Measurements from ENCODE around the gene RAPGEF6. TPM values are rescaled to one million over a fixed set of nuclear protein-coding genes. Genes with fewer than 3 reads are reported as not detected.

RAPGEF6 gene
- total RNA-seq, 6 experiments from 2014 or later: 3.7 to 9.1 (median 7.6) TPM

GRCh38 chr5:131460867-131461572, 174.0 kb downstream of the RAPGEF6 start:
- no peak overlapping the region for H3K4me3 ChIP-seq
- no peaks in the 10 kb centered on the region for H3K4me1 ChIP-seq
- peak in 1 of 4 donors; percentile 42 for ATAC-seq
- 89% methylated on average over 3 of the region's 3 CpGs for WGBS (ENCODE audit: insufficient coverage, low coverage, low lambda C conversion rate, missing lambda C conversion rate)
- no peaks in the 10 kb centered on the region for H3K9me3 ChIP-seq
- no peak overlapping the region for H3K27ac ChIP-seq
- no peak for DNase-seq
- intact Hi-C loops (cut with DNase I): no loop called here
- H3K36me3 ChIP-seq: no peaks in the 10 kb centered on the region
- no peaks in the 10 kb centered on the region for H3K27me3 ChIP-seq
- TF ChIP-seq POLR2A (IDR thresholded peaks at IDR 0.05) (no peak), CTCF (IDR thresholded peaks at IDR 0.05) (no peak)

- H3K9me3 ChIP-seq: no peaks in the 10 kb centered on the region
- no peaks in the 10 kb centered on the region for H3K4me1 ChIP-seq
- ATAC-seq (no peak), DNase-seq (no peak)
- peaks cover 0 to under 1% (median 0%) of the 10 kb centered on the region in 4 donors for H3K36me3 ChIP-seq
- TF ChIP-seq POLR2A (IDR thresholded peaks at IDR 0.05): no peak
- TF ChIP-seq CTCF (IDR thresholded peaks at IDR 0.05): no peak
- H3K27ac ChIP-seq: no peak overlapping the region
- H3K27me3 ChIP-seq: no peaks in the 10 kb centered on the region
- H3K4me3 ChIP-seq: no peak overlapping the region
- WGBS (ENCODE audit: insufficient coverage, low coverage, low lambda C conversion rate, missing lambda C conversion rate): 100% methylated on average over 1 of the region's 1 CpG
- intact Hi-C loops (cut with DNase I): no loop called here
Observed at GRCh38 chr5:131460133-131460532, 174.9 kb downstream of the RAPGEF6 start.

GRCh38 chr5:131459216-131459615, 175.8 kb downstream of the RAPGEF6 start:
- TF ChIP-seq CTCF (IDR thresholded peaks at IDR 0.05): no peak
- Histone ChIP-seq H3K4me3 (no peak overlapping the region), H3K27me3 (no peaks in the 10 kb centered on the region), H3K9me3 (no peaks in the 10 kb centered on the region), H3K36me3 (peaks cover 0 to 4% (median 0%) of the 10 kb centered on the region in 4 donors), H3K4me1 (no peaks in the 10 kb centered on the region), H3K27ac (no peak overlapping the region)
- intact Hi-C loops (cut with DNase I): no loop called here
- DNase-seq (no peak), ATAC-seq (no peak)

GRCh38 chr5:131457193-131457592, 177.8 kb downstream of the RAPGEF6 start:
- TF ChIP-seq POLR2A (IDR thresholded peaks at IDR 0.05): no peak
- TF ChIP-seq CTCF (IDR thresholded peaks at IDR 0.05): no peak
- Histone ChIP-seq H3K4me3 (no peak overlapping the region), H3K36me3 (peaks cover 0 to 4% (median 2%) of the 10 kb centered on the region in 4 donors), H3K27me3 (no peaks in the 10 kb centered on the region), H3K4me1 (no peaks in the 10 kb centered on the region), H3K9me3 (no peaks in the 10 kb centered on the region), H3K27ac (no peak overlapping the region)
- no CpG with 5 or more reads among the region's 1 CpG for WGBS (ENCODE audit: insufficient coverage, low coverage, low lambda C conversion rate, missing lambda C conversion rate)
- ATAC-seq (no peak), DNase-seq (no peak)
- intact Hi-C loops (cut with DNase I): no loop called here

Measured in right lobe of liver (tissue), 6 donors.